ENCODE results near the gene PRKAB2. TPM values are rescaled to one million over a fixed set of nuclear protein-coding genes. Genes with fewer than 3 reads are reported as not detected.
A peak's percentile ranks its signal among the peaks of the same experiment; 100 is the strongest.
"Not testable (repeated sequence)": the region's sequence is repeated elsewhere in the genome, so short reads cannot be mapped to it uniquely, and the experiment has no call there.

PRKAB2 gene
- total RNA-seq, 2 donors from 2014 or later, result 0.57 to 8.6 TPM

GRCh38 chr1:147142886-147143285 lies 29.4 kb downstream of the PRKAB2 start:
- no peaks in the 10 kb centered on the region for H3K36me3 Mint-ChIP-seq
- H3K9me3 Mint-ChIP-seq, result no peaks in the 10 kb centered on the region
- DNase-seq (ENCODE audit: low spot score in 2 of 2) (no peak), ATAC-seq (no peak)
- no peak overlapping the region for H3K27ac Mint-ChIP-seq

GRCh38 chr1:147130721-147131120 lies 41.5 kb downstream of the PRKAB2 start:
- not testable (repeated sequence) for DNase-seq (ENCODE audit: low spot score in 2 of 2); H3K27ac Mint-ChIP-seq; ATAC-seq; H3K9me3 Mint-ChIP-seq; H3K36me3 Mint-ChIP-seq

- DNase-seq (ENCODE audit: low spot score in 2 of 2), result no peak
- no peak for ATAC-seq
- H3K9me3 Mint-ChIP-seq, result no peaks in the 10 kb centered on the region
- no peak overlapping the region for H3K27ac Mint-ChIP-seq
- no peaks in the 10 kb centered on the region for H3K36me3 Mint-ChIP-seq
Observed at GRCh38 chr1:147129116-147129873, 43.0 kb downstream of the PRKAB2 start.

GRCh38 chr1:147124266-147124665 lies 48.0 kb downstream of the PRKAB2 start:
- H3K36me3 Mint-ChIP-seq, result no peaks in the 10 kb centered on the region
- no peak for DNase-seq (ENCODE audit: low spot score in 2 of 2)
- ATAC-seq, result no peak
- H3K9me3 Mint-ChIP-seq, result no peaks in the 10 kb centered on the region
- H3K27ac Mint-ChIP-seq, result no peak overlapping the region

GRCh38 chr1:147117109-147117508 lies 55.2 kb downstream of the PRKAB2 start:
- no peaks in the 10 kb centered on the region for H3K36me3 Mint-ChIP-seq
- H3K9me3 Mint-ChIP-seq, result no peaks in the 10 kb centered on the region
- no peak overlapping the region for H3K27ac Mint-ChIP-seq
- ATAC-seq (no peak), DNase-seq (ENCODE audit: low spot score in 2 of 2) (no peak)

- H3K27ac Mint-ChIP-seq, result no peak overlapping the region
- no peaks in the 10 kb centered on the region for H3K9me3 Mint-ChIP-seq
- no peaks in the 10 kb centered on the region for H3K36me3 Mint-ChIP-seq
- DNase-seq (ENCODE audit: low spot score in 2 of 2), result no peak
- no peak for ATAC-seq
Observed at GRCh38 chr1:147115496-147115895, 56.8 kb downstream of the PRKAB2 start.

- ATAC-seq; DNase-seq (ENCODE audit: low spot score in 2 of 2); H3K9me3 Mint-ChIP-seq; H3K36me3 Mint-ChIP-seq; H3K27ac Mint-ChIP-seq: not testable (repeated sequence)
Observed at GRCh38 chr1:147115079-147115478, 57.2 kb downstream of the PRKAB2 start.

GRCh38 chr1:147114353-147114752 lies 57.9 kb downstream of the PRKAB2 start:
- not testable (repeated sequence) for H3K27ac Mint-ChIP-seq; DNase-seq (ENCODE audit: low spot score in 2 of 2); ATAC-seq; H3K9me3 Mint-ChIP-seq; H3K36me3 Mint-ChIP-seq

GRCh38 chr1:147111381-147112130 lies 60.7 kb downstream of the PRKAB2 start:
- no peak overlapping the region for H3K27ac Mint-ChIP-seq
- ATAC-seq (no peak), DNase-seq (ENCODE audit: low spot score in 2 of 2) (no peak)
- H3K36me3 Mint-ChIP-seq, result no peaks in the 10 kb centered on the region
- H3K9me3 Mint-ChIP-seq, result no peaks in the 10 kb centered on the region

GRCh38 chr1:147110872-147111271 lies 61.4 kb downstream of the PRKAB2 start:
- ATAC-seq, result no peak

GRCh38 chr1:147110434-147110833 lies 61.8 kb downstream of the PRKAB2 start:
- no peak for DNase-seq (ENCODE audit: low spot score in 2 of 2)
- Mint-ChIP-seq H3K27ac (no peak overlapping the region), H3K36me3 (no peaks in the 10 kb centered on the region)

More at GRCh38 chr1:147110872-147111271, 61.4 kb downstream of the PRKAB2 start:
- Mint-ChIP-seq H3K9me3 (no peaks in the 10 kb centered on the region), H3K36me3 (no peaks in the 10 kb centered on the region), H3K27ac (no peak overlapping the region)
- no peak for DNase-seq (ENCODE audit: low spot score in 2 of 2)

GRCh38 chr1:147109762-147110161 lies 62.5 kb downstream of the PRKAB2 start:
- H3K27ac Mint-ChIP-seq, result no peak overlapping the region
- no peaks in the 10 kb centered on the region for H3K9me3 Mint-ChIP-seq
- no peaks in the 10 kb centered on the region for H3K36me3 Mint-ChIP-seq
- no peak for DNase-seq (ENCODE audit: low spot score in 2 of 2)
- ATAC-seq, result no peak

More at GRCh38 chr1:147110434-147110833, 61.8 kb downstream of the PRKAB2 start:
- ATAC-seq, result no peak
- H3K9me3 Mint-ChIP-seq, result no peaks in the 10 kb centered on the region

GRCh38 chr1:147109041-147109440 lies 63.2 kb downstream of the PRKAB2 start:
- Mint-ChIP-seq H3K36me3 (no peaks in the 10 kb centered on the region), H3K9me3 (no peaks in the 10 kb centered on the region), H3K27ac (no peak overlapping the region)
- no peak for DNase-seq (ENCODE audit: low spot score in 2 of 2)
- peak; percentile 47 to 71 for ATAC-seq

GRCh38 chr1:147106407-147106881 lies 65.8 kb downstream of the PRKAB2 start:
- not testable (repeated sequence) for DNase-seq (ENCODE audit: low spot score in 2 of 2); H3K27ac Mint-ChIP-seq; H3K36me3 Mint-ChIP-seq; H3K9me3 Mint-ChIP-seq; ATAC-seq

- no peak overlapping the region for H3K27ac Mint-ChIP-seq
- no peaks in the 10 kb centered on the region for H3K36me3 Mint-ChIP-seq
- no peak for DNase-seq (ENCODE audit: low spot score in 2 of 2)
- ATAC-seq, result no peak
- H3K9me3 Mint-ChIP-seq, result no peaks in the 10 kb centered on the region
Observed at GRCh38 chr1:147105909-147106308, 66.4 kb downstream of the PRKAB2 start.
